ENCODE data around the gene LPCAT1.

The LPCAT1 gene

GRCh38 chr5:1497795-1498622 is 25.8 kb downstream of the LPCAT1 start:
- no peak for DNase-seq (ENCODE audit: low spot score)

GRCh38 chr5:1497242-1497777 is 26.4 kb downstream of the LPCAT1 start:
- no peak for DNase-seq (ENCODE audit: low spot score)

DNA sequence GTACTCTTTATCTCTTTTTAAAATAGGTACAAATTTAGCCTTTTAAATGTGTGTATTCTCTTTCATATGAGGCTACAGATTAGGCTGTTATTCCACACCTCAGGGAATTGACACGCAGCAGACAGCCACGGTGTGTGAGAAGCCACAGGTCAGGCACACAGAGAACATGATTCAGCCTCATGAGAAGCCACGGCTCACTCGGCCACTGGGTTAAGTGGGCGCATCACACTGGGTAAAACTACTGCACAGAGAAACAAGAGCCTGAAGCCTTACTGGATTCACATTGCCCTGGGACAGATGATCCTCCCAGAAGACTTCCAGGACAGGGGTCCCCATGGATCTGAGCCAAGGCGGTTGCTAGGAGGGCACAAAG is 28.2 kb downstream of the LPCAT1 start:
- DNase-seq (ENCODE audit: low spot score), result no peak

- DNase-seq (ENCODE audit: low spot score), result no peak
Measured at GRCh38 chr5:1494780-1495524, 28.8 kb downstream of the LPCAT1 start.

DNA sequence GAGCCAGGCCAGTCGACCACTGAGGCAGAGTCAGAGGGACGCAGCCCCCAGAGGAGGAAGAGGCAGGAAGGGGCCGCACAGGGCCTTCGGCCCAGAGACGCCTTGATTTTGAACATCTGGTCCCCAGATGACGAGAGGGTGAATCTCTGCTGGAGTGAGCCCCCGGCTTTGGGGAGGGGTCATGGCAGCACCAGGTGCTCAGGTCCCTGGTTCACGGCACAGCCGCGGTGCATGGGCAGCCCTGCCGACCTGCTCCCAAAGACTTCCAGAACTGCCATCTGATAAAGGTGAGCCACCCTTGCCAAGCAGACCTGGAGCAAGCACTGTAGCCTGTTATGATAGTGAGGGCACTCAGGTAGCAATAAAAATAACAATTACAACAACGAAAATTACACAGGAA is 29.8 kb downstream of the LPCAT1 start:
- no peak for DNase-seq (ENCODE audit: low spot score)

- no peak for DNase-seq (ENCODE audit: low spot score)
Measured at GRCh38 chr5:1493413-1493812, 30.3 kb downstream of the LPCAT1 start.

- DNase-seq (ENCODE audit: low spot score), result no peak
Measured at GRCh38 chr5:1492757-1493156, 31.0 kb downstream of the LPCAT1 start.

GRCh38 chr5:1490376-1490775 is 33.4 kb downstream of the LPCAT1 start:
- DNase-seq (ENCODE audit: low spot score), result no peak

DNA sequence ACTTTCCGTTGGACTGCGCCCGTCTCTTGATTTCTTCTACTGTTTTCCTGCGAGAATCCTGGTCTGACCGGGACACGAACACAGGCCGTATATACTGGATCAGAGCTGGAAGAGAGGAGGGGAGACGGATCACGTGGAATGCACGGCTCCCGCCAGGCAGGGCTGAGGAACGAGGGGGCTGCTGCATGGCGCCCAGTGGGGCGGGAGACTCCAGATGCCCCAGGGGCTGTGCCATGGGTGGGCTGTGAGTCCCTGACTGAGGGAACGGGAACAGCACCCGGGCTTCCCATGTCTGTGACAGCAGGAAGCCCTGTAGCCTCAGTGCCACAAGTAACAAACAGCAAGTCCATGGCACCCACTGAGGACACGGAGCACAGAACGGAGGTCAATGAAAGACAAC is 34.0 kb downstream of the LPCAT1 start:
- no peak for DNase-seq (ENCODE audit: low spot score)

DNA sequence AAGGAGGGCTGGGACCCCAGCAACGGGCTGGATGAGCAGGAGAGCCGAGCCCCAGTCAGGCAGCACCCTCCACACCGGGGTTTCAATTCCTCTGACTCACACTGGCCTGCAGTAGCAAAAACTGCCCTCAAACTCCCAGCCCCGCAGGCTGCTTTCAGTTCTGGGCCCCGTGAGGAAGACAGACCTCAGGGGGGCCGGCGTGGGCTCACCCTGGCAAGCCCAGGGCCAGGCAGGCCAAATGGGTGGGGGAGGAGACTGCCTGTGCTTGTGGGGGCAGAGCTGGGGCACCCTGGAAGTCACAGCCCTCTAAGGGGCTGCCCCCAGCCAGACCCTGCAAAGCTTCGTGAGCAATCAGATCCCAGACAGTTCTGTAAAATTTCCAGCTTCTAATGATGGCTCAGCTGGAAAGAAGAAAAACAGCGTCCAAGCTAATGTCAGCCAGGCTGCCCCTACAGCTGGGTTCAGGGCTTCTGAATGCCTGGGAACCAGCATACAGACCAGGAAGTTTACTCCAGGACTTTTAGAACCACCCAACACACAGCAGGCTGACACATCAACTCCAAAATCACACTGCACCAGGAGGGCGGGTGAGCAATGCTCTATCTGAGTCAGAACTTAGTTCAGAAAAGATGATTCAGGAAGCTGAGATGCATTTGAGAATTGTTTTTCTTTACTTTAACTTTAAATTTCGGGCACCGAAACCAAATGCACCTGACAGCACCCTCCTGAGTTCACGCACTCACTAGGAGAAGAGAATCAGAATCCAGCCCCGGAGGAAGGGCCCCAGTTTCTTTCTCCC is 34.7 kb downstream of the LPCAT1 start:
- no peak for DNase-seq (ENCODE audit: low spot score)

DNA sequence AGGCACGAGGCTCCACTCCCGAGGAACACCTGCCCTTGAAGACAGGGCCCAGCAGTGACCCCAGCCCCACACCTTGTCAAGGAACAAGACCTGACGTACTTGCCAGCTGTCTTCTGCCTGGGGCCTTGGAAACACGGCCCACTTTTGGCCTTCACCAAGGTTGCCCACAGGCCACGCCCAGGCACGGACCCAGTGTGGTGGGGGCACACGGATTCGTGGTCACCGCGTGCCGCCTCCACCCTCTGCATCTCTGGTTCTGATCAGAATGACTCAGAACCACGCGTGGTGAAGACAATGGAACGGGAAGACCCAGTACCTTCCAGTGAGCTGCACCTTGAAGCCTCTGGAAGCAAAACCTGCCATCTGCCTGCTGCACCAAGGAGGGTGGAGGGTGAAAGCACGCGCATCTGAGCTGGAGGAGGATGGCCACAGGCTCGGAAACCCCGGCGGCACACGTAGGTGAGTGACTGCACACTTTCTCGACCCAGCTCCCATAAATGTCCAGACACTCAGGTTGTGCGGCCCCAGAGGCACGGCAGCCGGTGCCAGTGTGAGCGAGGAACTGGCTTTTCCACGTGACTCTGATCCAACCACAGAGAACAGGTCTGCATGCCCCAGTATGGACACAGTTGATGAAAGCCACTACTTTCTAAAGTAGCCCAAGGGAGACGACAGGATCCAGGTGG is 36.5 kb downstream of the LPCAT1 start:
- DNase-seq (ENCODE audit: low spot score), result no peak

GRCh38 chr5:1486271-1486670 is 37.5 kb downstream of the LPCAT1 start:
- DNase-seq (ENCODE audit: low spot score), result no peak

- no peak for DNase-seq (ENCODE audit: low spot score)
Measured at GRCh38 chr5:1485579-1486118, 38.1 kb downstream of the LPCAT1 start.

DNA sequence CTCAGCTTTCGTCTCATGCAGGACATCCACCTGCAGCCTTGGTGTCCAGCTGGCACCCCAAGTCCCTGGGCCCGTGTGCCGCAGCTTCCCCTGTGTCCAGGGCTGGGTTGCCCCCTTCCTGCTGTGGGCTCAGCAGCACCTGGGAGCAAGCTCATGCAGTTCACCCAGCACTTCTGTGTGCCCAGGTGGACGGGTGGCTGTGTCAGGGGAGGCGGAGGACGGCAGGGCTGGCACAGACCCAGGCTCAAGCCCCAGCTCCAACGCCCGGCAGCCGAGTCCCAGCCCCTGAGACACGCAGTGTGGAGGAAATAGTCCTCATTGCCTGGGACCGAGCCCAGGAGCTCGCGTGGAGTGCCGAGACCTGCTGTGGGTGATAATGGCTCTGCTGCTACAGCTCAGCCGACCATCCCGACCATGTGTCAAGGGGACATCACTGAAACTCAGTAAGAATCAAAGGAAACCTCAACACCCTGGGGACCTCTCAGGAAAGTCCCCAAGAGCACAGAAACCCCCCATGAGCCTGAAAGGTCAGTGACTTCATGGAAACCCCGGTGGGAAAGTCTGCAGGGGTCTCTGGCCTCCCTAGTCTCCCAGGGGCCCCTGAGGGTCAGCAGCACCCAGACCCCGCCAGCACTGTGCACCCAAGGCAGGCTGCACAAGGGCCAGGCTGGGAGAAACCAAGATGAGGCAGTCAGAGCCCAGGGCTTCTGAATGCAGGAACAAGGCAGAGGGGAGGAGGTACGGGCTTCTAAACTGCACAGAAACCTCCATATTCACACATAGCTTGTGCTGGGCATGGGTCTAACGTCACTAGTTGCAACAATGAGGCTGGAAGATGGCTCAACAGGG is 38.8 kb downstream of the LPCAT1 start:
- DNase-seq (ENCODE audit: low spot score), result no peak

- no peak for DNase-seq (ENCODE audit: low spot score)
Measured at GRCh38 chr5:1483856-1484729, 39.7 kb downstream of the LPCAT1 start.

DNA sequence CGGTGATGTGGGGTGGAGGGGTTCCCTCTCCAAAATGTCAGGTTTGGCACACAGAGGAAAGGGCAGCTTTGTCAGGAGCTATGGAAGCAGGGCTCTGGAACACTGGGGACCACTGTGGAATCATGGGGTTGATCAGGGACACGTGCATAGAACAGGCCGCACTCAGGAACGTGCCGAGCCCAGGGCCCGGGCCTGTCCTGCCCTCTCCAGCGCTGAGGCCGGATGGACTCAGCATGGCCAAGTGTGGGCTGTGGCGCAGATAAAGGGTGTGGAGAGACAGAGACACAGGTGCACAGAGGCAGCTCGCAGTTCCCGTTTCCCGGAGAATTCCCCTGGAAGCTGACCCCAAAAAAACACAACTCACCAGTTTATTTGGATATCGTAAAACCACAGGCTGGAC is 40.7 kb downstream of the LPCAT1 start:
- DNase-seq (ENCODE audit: low spot score), result no peak

DNA sequence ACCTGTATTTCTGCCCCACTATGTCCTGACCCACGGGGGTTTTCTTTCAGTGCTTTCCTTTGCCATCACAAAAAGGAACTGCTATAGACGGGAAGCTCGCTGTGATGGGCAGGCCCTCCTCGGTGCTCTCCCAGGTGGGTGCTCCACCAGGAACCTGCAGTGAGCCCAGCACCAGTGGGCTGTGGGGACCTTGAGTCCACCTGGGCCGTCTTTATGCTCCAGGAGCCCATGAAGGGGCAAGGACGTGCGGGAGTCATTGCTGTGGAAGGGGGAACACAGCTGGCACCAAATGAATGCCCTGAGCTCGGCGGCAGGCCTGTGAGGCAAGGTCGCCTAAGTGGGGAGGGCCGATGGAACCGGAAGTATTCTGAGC is 41.8 kb downstream of the LPCAT1 start:
- DNase-seq (ENCODE audit: low spot score), result no peak

- DNase-seq (ENCODE audit: low spot score), result no peak
Measured at GRCh38 chr5:1481266-1481958, 42.3 kb downstream of the LPCAT1 start.

DNA sequence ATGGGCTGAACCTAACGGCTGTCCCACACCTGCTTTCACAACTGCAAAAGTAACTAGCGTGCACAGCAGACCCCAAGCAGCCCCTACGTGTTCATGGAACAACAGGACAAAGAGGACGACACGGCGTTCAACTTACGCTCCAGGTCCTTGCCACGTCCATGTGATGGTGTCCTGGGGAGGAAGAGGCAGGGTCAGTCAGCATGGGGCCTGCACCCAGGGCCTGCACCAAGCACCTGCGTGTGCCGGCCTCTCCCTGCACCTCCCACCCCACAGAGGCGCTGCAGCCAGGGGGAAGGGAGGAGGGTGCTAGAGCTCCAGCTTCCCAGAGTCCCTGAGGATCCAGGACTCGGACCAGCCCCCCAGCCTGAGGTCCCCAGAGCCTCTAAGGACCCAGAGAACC is 43.0 kb downstream of the LPCAT1 start:
- no peak for DNase-seq (ENCODE audit: low spot score)

All from left forelimb (tissue), 1 donor.